GM23248 (cell line): ENCODE data around the gene ADSS1.

ENCODE experiments used
- EZH2 ChIP-seq: fragments of 200-600 bp; sonication (generic); IDR thresholded peaks from 2 replicates; pipeline ENCODE4 v1.6.1; 2018; ENCODE audit warnings: antibody characterized with exemption, mild to moderate bottlenecking; ENCODE audit not compliant: insufficient read depth, poor library complexity, severe bottlenecking
- EZH2phosphoT487 ChIP-seq: fragments of 200-600 bp; sonication (generic); IDR thresholded peaks from 2 replicates; pipeline ENCODE4 v1.6.1; 2018; ENCODE audit warnings: antibody characterized with exemption, moderate library complexity, mild to moderate bottlenecking, low read depth; ENCODE audit not compliant: insufficient read depth

- TF ChIP-seq EZH2phosphoT487 (no peak), EZH2 (no peak)
These were observed 47.1 kb upstream of the ADSS1 start for GRCh38 chr14:104676694-104677511.
